Right renal pelvis (tissue), 4 donors: Measurements from ENCODE around the gene RASL11B. TPM values are rescaled to one million over a fixed set of nuclear protein-coding genes. Genes with fewer than 3 reads are reported as not detected.

Source experiments
- DNase-seq, 4 donors: peaks; one replicate each; pipeline ENCODE4 v3.0.0-alpha.2; 2013; ENCODE audit warnings: low read depth in 4 of 4, low spot score in 3 of 4, missing footprints in 1 of 4
- polyA plus RNA-seq, 4 donors: library from polyadenylated mRNA; unstranded; fragments of 120-200 nt; gene quantifications; one replicate each; pipeline ENCODE4 v1.2.1, GENCODE V29; 2013; ENCODE audit not compliant: insufficient read length in 4 of 4

RASL11B gene
- polyA plus RNA-seq, 4 donors: 33.7 to 49.6 (median 46.0) TPM

- no peak for DNase-seq
These were observed 19.3 kb upstream of the RASL11B start for GRCh38 chr4:52842792-52843191.

GRCh38 chr4:52843351-52843750, 18.8 kb upstream of the RASL11B start:
- DNase-seq: no peak

- no peak for DNase-seq
These were observed 18.2 kb upstream of the RASL11B start for GRCh38 chr4:52843958-52844357.

GRCh38 chr4:52844596-52844995, 17.5 kb upstream of the RASL11B start:
- no peak for DNase-seq

- no peak for DNase-seq
These were observed 15.6 kb upstream of the RASL11B start for GRCh38 chr4:52846502-52846901.

- no peak for DNase-seq
These were observed 13.9 kb upstream of the RASL11B start for GRCh38 chr4:52848254-52848653.

GRCh38 chr4:52850406-52851124, 11.6 kb upstream of the RASL11B start:
- no peak for DNase-seq

- DNase-seq: no peak
These were observed 10.1 kb upstream of the RASL11B start for GRCh38 chr4:52852041-52852440.

GRCh38 chr4:52852711-52853110, 9.4 kb upstream of the RASL11B start:
- DNase-seq: no peak

GRCh38 chr4:52853351-52853750, 8.8 kb upstream of the RASL11B start:
- no peak for DNase-seq

GRCh38 chr4:52856801-52857200, 5.3 kb upstream of the RASL11B start:
- no peak for DNase-seq

GRCh38 chr4:52860361-52860760, 1.8 kb upstream of the RASL11B start:
- no peak for DNase-seq

GRCh38 chr4:52861171-52861823, 820 bp upstream of the RASL11B start:
- DNase-seq: no peak

GRCh38 chr4:52862639-52863161, 583 bp downstream of the RASL11B start:
- DNase-seq: no peak

- DNase-seq: no peak
These were observed 1.2 kb downstream of the RASL11B start for GRCh38 chr4:52863324-52863723.

GRCh38 chr4:52864793-52865192, 2.7 kb downstream of the RASL11B start:
- DNase-seq: no peak

- no peak for DNase-seq
These were observed 3.2 kb downstream of the RASL11B start for GRCh38 chr4:52865300-52865699.

GRCh38 chr4:52866734-52867133, 4.6 kb downstream of the RASL11B start:
- no peak for DNase-seq

GRCh38 chr4:52867163-52867562, 5.0 kb downstream of the RASL11B start:
- no peak for DNase-seq

- no peak for DNase-seq
These were observed 6.0 kb downstream of the RASL11B start for GRCh38 chr4:52868133-52868532.

GRCh38 chr4:52869196-52869595, 7.1 kb downstream of the RASL11B start:
- DNase-seq: no peak

- DNase-seq: no peak
These were observed 7.5 kb downstream of the RASL11B start for GRCh38 chr4:52869656-52870055.
